Neuronal stem cell (in vitro differentiated cells): Measurements from ENCODE around the gene IL1B.
A peak's percentile ranks its signal among the peaks of the same experiment; 100 is the strongest.

Source experiments
- DNase-seq: peaks from one replicate; pipeline ENCODE4 v3.0.0-alpha.2; 2013; ENCODE audit warnings: low spot score
- H2AFZ ChIP-seq: one replicate; pipeline ENCODE4 v1.6.1; 2013; ENCODE audit warnings: mild to moderate bottlenecking, low read length, inconsistent platforms
- H2AK5ac ChIP-seq: 2 replicates; pipeline ENCODE4 v1.6.1; 2013; ENCODE audit warnings: low read depth, mild to moderate bottlenecking, inconsistent platforms, low read length, moderate library complexity, mixed read lengths
- H2BK120ac ChIP-seq: 2 replicates; pipeline ENCODE4 v1.6.1; 2013; ENCODE audit warnings: low read depth, mild to moderate bottlenecking, inconsistent platforms, low read length, moderate library complexity, mixed read lengths
- H2BK12ac ChIP-seq: one replicate; pipeline ENCODE4 v1.6.1; 2013; ENCODE audit warnings: low read length, inconsistent platforms
- H2BK15ac ChIP-seq: 2 replicates; pipeline ENCODE4 v1.6.1; 2013; ENCODE audit warnings: mild to moderate bottlenecking, low read length, inconsistent platforms, mixed read lengths
- H2BK5ac ChIP-seq: one replicate; pipeline ENCODE4 v1.6.1; 2013; ENCODE audit warnings: inconsistent platforms, mild to moderate bottlenecking, low read length, moderate library complexity
- H3K14ac ChIP-seq: one replicate; pipeline ENCODE4 v1.6.1; 2013; ENCODE audit warnings: low read length, inconsistent platforms
- H3K18ac ChIP-seq: 2 replicates; pipeline ENCODE4 v1.6.1; 2013; ENCODE audit warnings: low read length, inconsistent platforms
- H3K23ac ChIP-seq: 2 replicates; pipeline ENCODE4 v1.6.1; 2013; ENCODE audit warnings: low read depth, mild to moderate bottlenecking, mixed read lengths, low read length, inconsistent platforms; ENCODE audit not compliant: poor library complexity
- H3K27ac ChIP-seq: replicated peaks from 3 replicates; pipeline ENCODE4 v1.5.1; 2013; ENCODE audit warnings: low read length, inconsistent platforms
- H3K27me3 ChIP-seq, 3 experiments: 2 replicates each; pipeline ENCODE4 v1.6.1; 2013; ENCODE audit warnings: low read length in 3 of 3, mild to moderate bottlenecking in 2 of 3, inconsistent platforms in 1 of 3, low read depth in 1 of 3, mixed read lengths in 1 of 3, moderate library complexity in 1 of 3; ENCODE audit not compliant: control insufficient read depth in 3 of 3, insufficient read depth in 3 of 3
- H3K36me3 ChIP-seq, 2 donors: replicated peaks in 1 of 2; 2 replicates each; pipeline ENCODE4 v1.6.1; 2013; ENCODE audit warnings: low read length in 2 of 2; ENCODE audit not compliant: control insufficient read depth in 2 of 2, insufficient read depth in 2 of 2
- H3K4ac ChIP-seq: 2 replicates; pipeline ENCODE4 v1.6.1; 2013; ENCODE audit warnings: inconsistent platforms, mild to moderate bottlenecking, low read length, moderate library complexity
- H3K4me1 ChIP-seq, 2 donors: 1 replicate in 1 of 2; 2 replicates in 1 of 2; pipeline ENCODE4 v1.6.1; 2013; ENCODE audit warnings: low read length in 2 of 2, low read depth in 1 of 2; ENCODE audit not compliant: control insufficient read depth in 2 of 2, insufficient read depth in 1 of 2
- H3K4me2 ChIP-seq: one replicate; pipeline ENCODE4 v1.6.1; 2013; ENCODE audit warnings: mild to moderate bottlenecking, low read length, inconsistent platforms; ENCODE audit not compliant: insufficient read depth, poor library complexity, severe bottlenecking
- H3K4me3 ChIP-seq, 2 donors: 2 replicates each; pipeline ENCODE4 v1.5.1; 2013; ENCODE audit warnings: low read length in 2 of 2, mild to moderate bottlenecking in 2 of 2, inconsistent platforms in 1 of 2, moderate library complexity in 1 of 2
- H3K79me1 ChIP-seq: one replicate; pipeline ENCODE4 v1.6.1; 2013; ENCODE audit warnings: low read depth, mild to moderate bottlenecking, inconsistent platforms, low read length, moderate library complexity
- H3K9ac ChIP-seq: one replicate; pipeline ENCODE4 v1.6.1; 2013; ENCODE audit warnings: mild to moderate bottlenecking, low read depth, low read length, inconsistent platforms; ENCODE audit not compliant: poor library complexity
- H3K9me3 ChIP-seq, 2 donors: replicated peaks in 1 of 2; 2 replicates each; pipeline versions ENCODE3 to v1.6.1; 2013; ENCODE audit warnings: low read length in 2 of 2, mild to moderate bottlenecking in 2 of 2, inconsistent platforms in 1 of 2, low read depth in 1 of 2, mixed read lengths in 1 of 2, moderate library complexity in 1 of 2; ENCODE audit not compliant: control insufficient read depth in 2 of 2, insufficient read depth in 1 of 2
- H4K8ac ChIP-seq: one replicate; pipeline ENCODE4 v1.6.1; 2013; ENCODE audit warnings: low read depth, mild to moderate bottlenecking, inconsistent platforms, low read length, moderate library complexity
- H4K91ac ChIP-seq: one replicate; pipeline ENCODE4 v1.6.1; 2013; ENCODE audit warnings: low read length, low read depth, mild to moderate bottlenecking, inconsistent platforms; ENCODE audit not compliant: poor library complexity
- WGBS, 2 donors: extraction: QIAGEN DNeasy Blood & Tissue Kit; methylation state at CpG; one replicate each; pipeline ENCODE4 v1.1.7; 2013; ENCODE audit warnings: missing lambda C conversion rate in 2 of 2, mixed read lengths in 1 of 2; ENCODE audit not compliant: insufficient read length in 2 of 2, insufficient replicate concordance in 1 of 2; ENCODE audit errors: extremely low coverage in 2 of 2; 5-methylcytosine and 5-hydroxymethylcytosine counted together

The IL1B gene

GRCh38 chr2:112820343-112820742, 16.2 kb downstream of the IL1B start:
- Histone ChIP-seq H3K4ac (no peak overlapping the region), H3K4me2 (no peak overlapping the region), H3K14ac (no peak overlapping the region), H3K4me3 (no peak overlapping the region), H3K27me3 (no peaks in the 10 kb centered on the region), H4K91ac (no peak overlapping the region), H3K9me3 (no peaks in the 10 kb centered on the region), H3K9ac (no peak overlapping the region), H3K4me1 (peaks cover 3 to 6% of the 10 kb centered on the region in 2 donors), H2BK15ac (no peak overlapping the region), H2AK5ac (no peak overlapping the region), H2BK120ac (no peak overlapping the region), H4K8ac (no peak overlapping the region), H2BK12ac (no peak overlapping the region), H3K23ac (no peak overlapping the region), H2AFZ (no peak overlapping the region), H3K27ac (no peak overlapping the region), H2BK5ac (no peak overlapping the region), H3K79me1 (no peaks in the 10 kb centered on the region), H3K18ac (no peak overlapping the region), H3K36me3 (no peaks in the 10 kb centered on the region)
- no peak for DNase-seq

GRCh38 chr2:112819081-112819480, 17.5 kb downstream of the IL1B start:
- peaks cover 3 to 11% of the 10 kb centered on the region in 2 donors for H3K4me1 ChIP-seq
- no peaks in the 10 kb centered on the region for H3K79me1 ChIP-seq
- no peak overlapping the region for H4K91ac ChIP-seq
- no peak for DNase-seq
- no peak overlapping the region for H3K14ac ChIP-seq
- H2BK15ac ChIP-seq: no peak overlapping the region
- H3K4ac ChIP-seq: no peak overlapping the region
- no peak overlapping the region for H2BK5ac ChIP-seq
- H3K4me3 ChIP-seq: no peak overlapping the region
- no peak overlapping the region for H2AFZ ChIP-seq
- H3K18ac ChIP-seq: peak overlapping the region; percentile 42
- WGBS, 2 donors: no CpG with 5 or more reads among the region's 7 CpGs
- no peak overlapping the region for H3K9ac ChIP-seq
- no peaks in the 10 kb centered on the region for H3K9me3 ChIP-seq
- no peak overlapping the region for H2AK5ac ChIP-seq
- H3K27ac ChIP-seq: no peak overlapping the region
- H3K36me3 ChIP-seq: no peaks in the 10 kb centered on the region
- H2BK12ac ChIP-seq: peak overlapping the region; percentile 30
- no peaks in the 10 kb centered on the region for H3K27me3 ChIP-seq
- H3K23ac ChIP-seq: no peak overlapping the region
- no peak overlapping the region for H3K4me2 ChIP-seq
- no peak overlapping the region for H4K8ac ChIP-seq
- H2BK120ac ChIP-seq: no peak overlapping the region

- Histone ChIP-seq H2AFZ (peak overlapping the region; percentile 17), H3K36me3 (no peaks in the 10 kb centered on the region), H3K27ac (no peak overlapping the region), H3K27me3 (no peaks in the 10 kb centered on the region), H3K9ac (no peak overlapping the region), H3K9me3 (no peaks in the 10 kb centered on the region), H3K4me2 (no peak overlapping the region), H4K8ac (no peak overlapping the region), H3K4me1 (peaks cover 3 to 14% of the 10 kb centered on the region in 2 donors), H2BK15ac (no peak overlapping the region), H3K4me3 (no peak overlapping the region), H3K79me1 (no peaks in the 10 kb centered on the region), H3K23ac (no peak overlapping the region), H2BK120ac (no peak overlapping the region), H2AK5ac (no peak overlapping the region), H3K4ac (no peak overlapping the region), H2BK5ac (no peak overlapping the region), H3K18ac (no peak overlapping the region), H2BK12ac (no peak overlapping the region), H3K14ac (no peak overlapping the region), H4K91ac (no peak overlapping the region)
- WGBS, 2 donors: no CpG with 5 or more reads among the region's 3 CpGs
- no peak for DNase-seq
Observed at GRCh38 chr2:112818094-112818902, 18.3 kb downstream of the IL1B start.

GRCh38 chr2:112817082-112817689, 19.4 kb downstream of the IL1B start:
- no peak overlapping the region for H3K27ac ChIP-seq
- H3K9ac ChIP-seq: no peak overlapping the region
- H3K36me3 ChIP-seq: no peaks in the 10 kb centered on the region
- no peak overlapping the region for H2BK5ac ChIP-seq
- no peak overlapping the region for H3K14ac ChIP-seq
- H2BK120ac ChIP-seq: no peak overlapping the region
- H2BK12ac ChIP-seq: no peak overlapping the region
- H4K91ac ChIP-seq: no peak overlapping the region
- H3K4me1 ChIP-seq: peaks cover 3 to 14% of the 10 kb centered on the region in 2 donors
- H2BK15ac ChIP-seq: no peak overlapping the region
- no peaks in the 10 kb centered on the region for H3K79me1 ChIP-seq
- DNase-seq: no peak
- H2AFZ ChIP-seq: no peak overlapping the region
- H3K27me3 ChIP-seq: no peaks in the 10 kb centered on the region
- no peak overlapping the region for H3K18ac ChIP-seq
- H3K4ac ChIP-seq: no peak overlapping the region
- H3K23ac ChIP-seq: no peak overlapping the region
- no peak overlapping the region for H2AK5ac ChIP-seq
- H3K9me3 ChIP-seq: no peaks in the 10 kb centered on the region
- no peak overlapping the region for H4K8ac ChIP-seq
- no CpG with 5 or more reads among the region's 4 CpGs for WGBS, 2 donors
- no peak overlapping the region for H3K4me2 ChIP-seq
- no peak overlapping the region for H3K4me3 ChIP-seq
